Body of pancreas (tissue), 4 donors: ENCODE data around the gene ZNF672.

Experiments used
- CTCF ChIP-seq, 7 experiments: fragments of 450-650 bp in 4 of 7; fragments of 200-600 bp in 3 of 7; sonication (generic) in 3 of 7; IDR thresholded peaks; one replicate each; pipeline ENCODE4 v1.5.1; 2016 to 2019; ENCODE audit warnings: antibody characterized with exemption in 7 of 7
- POLR2A ChIP-seq, 3 donors: fragments of 450-650 bp; IDR thresholded peaks; one replicate each; pipeline ENCODE4 v1.6.1; 2016; ENCODE audit warnings: antibody characterized with exemption in 3 of 3, mild to moderate bottlenecking in 2 of 3

- peak; percentile 54 to 88 (median 84) for TF ChIP-seq CTCF (IDR thresholded peaks at IDR 0.05)
- TF ChIP-seq POLR2A (IDR thresholded peaks at IDR 0.05): no peak
Observed at GRCh38 chr1:248807067-248807737, 30.8 kb upstream of the ZNF672 start.
